Bronchial epithelial cell (primary cell): ENCODE results near the gene ZFHX3. TPM values are rescaled to one million over a fixed set of nuclear protein-coding genes. Genes with fewer than 3 reads are reported as not detected.

Experiments used
- DNase-seq: peaks from one replicate; pipeline ENCODE4 v3.0.0-alpha.2; 2010; ENCODE audit warnings: low read depth
- FAIRE-seq: peaks from 2 replicates; lab custom pipeline; 2011; peaks lifted over from hg19 to GRCh38; lab: Jason Lieb, UNC
- H3K27me3 ChIP-seq: 2 replicates; pipeline ENCODE4 v1.5.1; 2011; ENCODE audit warnings: low read length; ENCODE audit not compliant: control insufficient read depth, insufficient read depth
- H3K36me3 ChIP-seq: 2 replicates; pipeline ENCODE4 v1.5.1; 2011; ENCODE audit warnings: low read length; ENCODE audit not compliant: control insufficient read depth, insufficient read depth
- H3K4me3 ChIP-seq: 2 replicates; pipeline ENCODE4 v1.5.1; 2011; ENCODE audit warnings: mild to moderate bottlenecking, low read depth, low read length, control low read depth
- CTCF ChIP-seq: IDR thresholded peaks from 2 replicates; pipeline ENCODE4 v1.5.1; 2011; ENCODE audit warnings: mild to moderate bottlenecking, moderate library complexity, low read length, control low read depth, inconsistent platforms; ENCODE audit not compliant: insufficient read depth, severe bottlenecking
- total RNA-seq: library from RNA; depleted of rRNA; stranded (reverse); fragments of >200 nt; gene quantifications from 2 replicates; pipeline ENCODE4 v1.2.1, GENCODE V29; 2014

Gene ZFHX3
- total RNA-seq, 1 donor from 2014 or later: 3.9 TPM

GRCh38 chr16:72985995-72986394, 61.9 kb downstream of the ZFHX3 start:
- no peak for DNase-seq
- no peak for FAIRE-seq
- H3K36me3 ChIP-seq: no peaks in the 10 kb centered on the region
- no peaks in the 10 kb centered on the region for H3K27me3 ChIP-seq
- TF ChIP-seq CTCF: no peak
- no peak overlapping the region for H3K4me3 ChIP-seq

- no peak for TF ChIP-seq CTCF
- no peaks in the 10 kb centered on the region for H3K27me3 ChIP-seq
- DNase-seq: no peak
- H3K36me3 ChIP-seq: no peaks in the 10 kb centered on the region
- no peak for FAIRE-seq
- H3K4me3 ChIP-seq: no peak overlapping the region
Observed at GRCh38 chr16:72985148-72985941, 62.6 kb downstream of the ZFHX3 start.

GRCh38 chr16:72983728-72984350, 64.1 kb downstream of the ZFHX3 start:
- Histone ChIP-seq H3K36me3 (no peaks in the 10 kb centered on the region), H3K27me3 (no peaks in the 10 kb centered on the region), H3K4me3 (no peak overlapping the region)
- FAIRE-seq (no peak), DNase-seq (no peak)
- no peak for TF ChIP-seq CTCF

- no peaks in the 10 kb centered on the region for H3K36me3 ChIP-seq
- DNase-seq (no peak), FAIRE-seq (no peak)
- TF ChIP-seq CTCF: no peak
- no peak overlapping the region for H3K4me3 ChIP-seq
- H3K27me3 ChIP-seq: no peaks in the 10 kb centered on the region
Observed at GRCh38 chr16:72983241-72983640, 64.7 kb downstream of the ZFHX3 start.

GRCh38 chr16:72979974-72980373, 68.0 kb downstream of the ZFHX3 start:
- no peak for FAIRE-seq
- no peak for TF ChIP-seq CTCF
- H3K36me3 ChIP-seq: no peaks in the 10 kb centered on the region
- no peaks in the 10 kb centered on the region for H3K27me3 ChIP-seq
- H3K4me3 ChIP-seq: no peak overlapping the region
- no peak for DNase-seq
